ENCODE measurements around the gene DHRS4.
"Not testable (repeated sequence)": the region's sequence is repeated elsewhere in the genome, so short reads cannot be mapped to it uniquely, and the experiment has no call there.

GRCh38 chr14:24015745-24016144 lies 62.2 kb downstream of the DHRS4 start:
- TF ChIP-seq GABPA (tag; conservative IDR thresholded peaks at IDR 0.05; ENCODE audit: low read depth); GTF2F1 (IDR thresholded peaks at IDR 0.05; ENCODE audit: low read depth, low read length); SIN3A (IDR thresholded peaks at IDR 0.05; ENCODE audit: borderline replicate concordance in 2 of 2, control insufficient read depth in 1 of 2, low read depth in 2 of 2, low read length in 2 of 2); EP300 (IDR thresholded peaks at IDR 0.05; ENCODE audit: low read length); REST (IDR thresholded peaks at IDR 0.05; ENCODE audit: borderline replicate concordance); REST (CRISPR knock-in tag; IDR thresholded peaks at IDR 0.05; ENCODE audit: low read depth); ZNF79 (CRISPR knock-in tag; IDR thresholded peaks at IDR 0.05; ENCODE audit: low read depth); TFAP4 (CRISPR knock-in tag; IDR thresholded peaks at IDR 0.05; ENCODE audit: borderline replicate concordance); SMC3 (conservative IDR thresholded peaks at IDR 0.05; ENCODE audit: insufficient read depth, low read depth, low read length): not testable (repeated sequence)
